ENCODE measurements around the gene KIAA0319L.

Gene KIAA0319L

GRCh38 chr1:35511305-35511704 is 45.9 kb downstream of the KIAA0319L start:
- no peak for TF ChIP-seq GATA3 (IDR thresholded peaks at IDR 0.05; ENCODE audit: low read depth, low read length)
- no peak for TF ChIP-seq GATA2 (IDR thresholded peaks at IDR 0.05; ENCODE audit: low read depth, low read length)

GRCh38 chr1:35509558-35509957 is 47.6 kb downstream of the KIAA0319L start:
- TF ChIP-seq GATA2 (IDR thresholded peaks at IDR 0.05; ENCODE audit: low read depth, low read length) (peak; percentile 57), GATA3 (IDR thresholded peaks at IDR 0.05; ENCODE audit: low read depth, low read length) (no peak)

- no peak for TF ChIP-seq GATA2 (IDR thresholded peaks at IDR 0.05; ENCODE audit: low read depth, low read length)
- no peak for TF ChIP-seq GATA3 (IDR thresholded peaks at IDR 0.05; ENCODE audit: low read depth, low read length)
Measured at GRCh38 chr1:35507947-35508346, 49.3 kb downstream of the KIAA0319L start.

- TF ChIP-seq GATA3 (IDR thresholded peaks at IDR 0.05; ENCODE audit: low read depth, low read length) (no peak), GATA2 (IDR thresholded peaks at IDR 0.05; ENCODE audit: low read depth, low read length) (no peak)
Measured at GRCh38 chr1:35506960-35507912, 50.0 kb downstream of the KIAA0319L start.

- TF ChIP-seq GATA2 (IDR thresholded peaks at IDR 0.05; ENCODE audit: low read depth, low read length) (peak; percentile 75; the same call in 1 of the 2 replicates), GATA3 (IDR thresholded peaks at IDR 0.05; ENCODE audit: low read depth, low read length) (no peak)
Measured at GRCh38 chr1:35505911-35506798, 51.0 kb downstream of the KIAA0319L start.

GRCh38 chr1:35502242-35502641 is 55.0 kb downstream of the KIAA0319L start:
- TF ChIP-seq GATA2 (IDR thresholded peaks at IDR 0.05; ENCODE audit: low read depth, low read length) (no peak), GATA3 (IDR thresholded peaks at IDR 0.05; ENCODE audit: low read depth, low read length) (no peak)

GRCh38 chr1:35500439-35500838 is 56.8 kb downstream of the KIAA0319L start:
- TF ChIP-seq GATA3 (IDR thresholded peaks at IDR 0.05; ENCODE audit: low read depth, low read length) = no peak
- TF ChIP-seq GATA2 (IDR thresholded peaks at IDR 0.05; ENCODE audit: low read depth, low read length) = no peak

- TF ChIP-seq GATA2 (IDR thresholded peaks at IDR 0.05; ENCODE audit: low read depth, low read length) = peak; percentile 75
- no peak for TF ChIP-seq GATA3 (IDR thresholded peaks at IDR 0.05; ENCODE audit: low read depth, low read length)
Measured at GRCh38 chr1:35499652-35500176, 57.5 kb downstream of the KIAA0319L start.

GRCh38 chr1:35499231-35499630 is 58.0 kb downstream of the KIAA0319L start:
- no peak for TF ChIP-seq GATA2 (IDR thresholded peaks at IDR 0.05; ENCODE audit: low read depth, low read length)
- no peak for TF ChIP-seq GATA3 (IDR thresholded peaks at IDR 0.05; ENCODE audit: low read depth, low read length)

GRCh38 chr1:35497571-35497970 is 59.6 kb downstream of the KIAA0319L start:
- TF ChIP-seq GATA2 (IDR thresholded peaks at IDR 0.05; ENCODE audit: low read depth, low read length) (no peak), GATA3 (IDR thresholded peaks at IDR 0.05; ENCODE audit: low read depth, low read length) (no peak)

GRCh38 chr1:35490250-35490649 is 67.0 kb downstream of the KIAA0319L start:
- TF ChIP-seq GATA3 (IDR thresholded peaks at IDR 0.05; ENCODE audit: low read depth, low read length) (no peak), GATA2 (IDR thresholded peaks at IDR 0.05; ENCODE audit: low read depth, low read length) (no peak)

- no peak for TF ChIP-seq GATA2 (IDR thresholded peaks at IDR 0.05; ENCODE audit: low read depth, low read length)
- no peak for TF ChIP-seq GATA3 (IDR thresholded peaks at IDR 0.05; ENCODE audit: low read depth, low read length)
Measured at GRCh38 chr1:35488336-35488735, 68.9 kb downstream of the KIAA0319L start.

GRCh38 chr1:35486858-35487408 is 70.3 kb downstream of the KIAA0319L start:
- TF ChIP-seq GATA2 (IDR thresholded peaks at IDR 0.05; ENCODE audit: low read depth, low read length) (no peak), GATA3 (IDR thresholded peaks at IDR 0.05; ENCODE audit: low read depth, low read length) (no peak)

GRCh38 chr1:35481229-35481628 is 76.0 kb downstream of the KIAA0319L start:
- no peak for TF ChIP-seq GATA2 (IDR thresholded peaks at IDR 0.05; ENCODE audit: low read depth, low read length)
- no peak for TF ChIP-seq GATA3 (IDR thresholded peaks at IDR 0.05; ENCODE audit: low read depth, low read length)

Measured in SH-SY5Y (cell line).